NCI-H2029 treated with DMSO at 0.1 percent for 48 hours (cell line): ENCODE measurements around the gene TMEM14C.
"Not testable (repeated sequence)": the region's sequence is repeated elsewhere in the genome, so short reads cannot be mapped to it uniquely, and the experiment has no call there.

Source experiments
- DNase-seq: peaks from one replicate; lab custom pipeline; 2025; lab: John Stamatoyannopoulos, UW

Gene TMEM14C

GRCh38 chr6:10720960-10721849, 1.7 kb upstream of the TMEM14C start:
- not testable (repeated sequence) for DNase-seq

- DNase-seq: no peak
These were observed 860 bp upstream of the TMEM14C start for GRCh38 chr6:10721850-10722569.

GRCh38 chr6:10722570-10722819, 375 bp upstream of the TMEM14C start:
- peak; percentile 79 for DNase-seq

GRCh38 chr6:10723567-10723881, 654 bp downstream of the TMEM14C start:
- DNase-seq: no peak

- DNase-seq: no peak
These were observed 2.2 kb downstream of the TMEM14C start for GRCh38 chr6:10725044-10725443.

- no peak for DNase-seq
These were observed 2.8 kb downstream of the TMEM14C start for GRCh38 chr6:10725716-10726115.

GRCh38 chr6:10730254-10730653, 7.4 kb downstream of the TMEM14C start:
- no peak for DNase-seq

- DNase-seq: no peak
These were observed 10.4 kb downstream of the TMEM14C start for GRCh38 chr6:10733151-10733715.

- DNase-seq: no peak
These were observed 11.0 kb downstream of the TMEM14C start for GRCh38 chr6:10733863-10734262.

GRCh38 chr6:10736731-10737130, 13.9 kb downstream of the TMEM14C start:
- DNase-seq: no peak

- no peak for DNase-seq
These were observed 17.2 kb downstream of the TMEM14C start for GRCh38 chr6:10740061-10740460.

- not testable (repeated sequence) for DNase-seq
These were observed 18.8 kb downstream of the TMEM14C start for GRCh38 chr6:10741643-10742042.

- DNase-seq: no peak
These were observed 19.4 kb downstream of the TMEM14C start for GRCh38 chr6:10742251-10742650.

- no peak for DNase-seq
These were observed 20.6 kb downstream of the TMEM14C start for GRCh38 chr6:10743515-10743914.

GRCh38 chr6:10745116-10745515, 22.2 kb downstream of the TMEM14C start:
- no peak for DNase-seq

GRCh38 chr6:10746915-10747250, 24.0 kb downstream of the TMEM14C start:
- DNase-seq: peak; percentile 95

GRCh38 chr6:10747251-10747972, 24.5 kb downstream of the TMEM14C start, which contains the start of gene TMEM14B:
Gene TMEM14B (plus strand): TSS chr6:10747805. CDS start chr6:10749246, 1,441 bp downstream.
- peak; percentile 99 for DNase-seq

- DNase-seq: no peak
These were observed 26.9 kb downstream of the TMEM14C start for GRCh38 chr6:10749734-10750133.

- not testable (repeated sequence) for DNase-seq
These were observed 27.7 kb downstream of the TMEM14C start for GRCh38 chr6:10750568-10750967.

- not testable (repeated sequence) for DNase-seq
These were observed 28.9 kb downstream of the TMEM14C start for GRCh38 chr6:10751757-10752156.

GRCh38 chr6:10756085-10756484, 33.2 kb downstream of the TMEM14C start:
- DNase-seq: no peak

- no peak for DNase-seq
These were observed 36.5 kb downstream of the TMEM14C start for GRCh38 chr6:10759312-10759839.
